HG03342 (cell line): ENCODE measurements around the gene TSPAN18.

Experiments
- ATAC-seq: cut with Tn5 transposase; IDR thresholded peaks from one replicate; pipeline ENCODE4 v1.9.1; 2021; ENCODE audit warnings: mild to moderate bottlenecking, moderate library complexity; ENCODE audit not compliant: unreplicated experiment

TSPAN18 gene

DNA sequence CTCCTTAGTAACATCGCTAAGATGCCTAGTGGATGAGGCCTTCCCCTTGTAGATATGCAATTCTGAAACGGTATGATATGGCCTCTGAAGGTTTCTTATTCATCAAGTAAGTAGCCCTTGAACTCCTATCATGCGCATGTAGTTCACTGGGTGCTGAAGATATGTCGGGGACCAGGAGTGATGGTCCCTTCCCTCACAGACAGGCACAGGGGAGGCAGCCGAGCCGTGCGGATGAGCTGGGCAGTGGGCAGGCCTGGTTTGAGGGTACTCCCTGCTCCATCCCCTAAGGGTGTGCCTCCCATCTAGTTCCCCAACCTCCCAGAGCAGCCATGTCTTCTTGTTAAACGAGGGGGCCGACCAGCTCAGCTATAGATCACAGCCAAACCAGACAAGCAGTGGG lies 183.8 kb downstream of the TSPAN18 start:
- ATAC-seq, result no peak

DNA sequence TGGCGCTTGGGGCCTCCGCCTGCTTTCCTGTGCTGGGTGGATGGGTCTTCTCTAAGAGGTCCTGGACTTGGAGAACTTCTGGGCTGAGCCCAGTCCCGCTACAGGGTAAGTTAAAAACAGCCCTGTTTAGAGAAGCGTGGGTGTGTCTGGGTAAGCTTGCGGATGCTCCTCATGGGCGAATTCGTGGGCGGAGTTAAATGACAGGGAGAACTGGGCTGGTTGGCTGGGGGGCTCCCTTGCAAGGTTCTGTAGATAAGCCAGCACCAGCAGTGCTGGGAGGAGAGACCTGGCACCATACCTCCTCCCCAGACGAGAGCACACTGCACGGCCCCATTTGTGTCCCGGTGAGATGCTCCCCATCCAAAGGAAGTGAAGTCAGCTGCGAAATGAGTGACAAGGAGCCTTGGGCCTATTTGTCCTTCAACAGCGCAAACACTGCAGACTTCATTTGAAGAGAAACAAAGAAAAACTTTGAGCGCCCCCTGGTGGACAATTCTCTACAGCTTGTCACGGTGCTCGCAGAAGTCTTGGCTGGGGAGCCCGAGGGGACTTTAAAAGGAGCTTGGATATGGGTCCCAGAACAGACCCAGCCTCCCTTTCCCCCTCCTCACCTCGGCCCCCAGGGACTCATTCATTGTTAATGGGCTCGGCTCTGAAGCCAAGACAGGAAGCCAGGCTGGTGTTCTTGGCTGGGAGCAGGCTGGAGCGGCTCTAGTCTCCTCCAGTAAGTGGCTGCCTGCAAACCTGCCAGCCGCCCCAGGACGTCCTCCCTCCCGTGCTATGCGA lies 184.5 kb downstream of the TSPAN18 start:
- ATAC-seq, result no peak

DNA sequence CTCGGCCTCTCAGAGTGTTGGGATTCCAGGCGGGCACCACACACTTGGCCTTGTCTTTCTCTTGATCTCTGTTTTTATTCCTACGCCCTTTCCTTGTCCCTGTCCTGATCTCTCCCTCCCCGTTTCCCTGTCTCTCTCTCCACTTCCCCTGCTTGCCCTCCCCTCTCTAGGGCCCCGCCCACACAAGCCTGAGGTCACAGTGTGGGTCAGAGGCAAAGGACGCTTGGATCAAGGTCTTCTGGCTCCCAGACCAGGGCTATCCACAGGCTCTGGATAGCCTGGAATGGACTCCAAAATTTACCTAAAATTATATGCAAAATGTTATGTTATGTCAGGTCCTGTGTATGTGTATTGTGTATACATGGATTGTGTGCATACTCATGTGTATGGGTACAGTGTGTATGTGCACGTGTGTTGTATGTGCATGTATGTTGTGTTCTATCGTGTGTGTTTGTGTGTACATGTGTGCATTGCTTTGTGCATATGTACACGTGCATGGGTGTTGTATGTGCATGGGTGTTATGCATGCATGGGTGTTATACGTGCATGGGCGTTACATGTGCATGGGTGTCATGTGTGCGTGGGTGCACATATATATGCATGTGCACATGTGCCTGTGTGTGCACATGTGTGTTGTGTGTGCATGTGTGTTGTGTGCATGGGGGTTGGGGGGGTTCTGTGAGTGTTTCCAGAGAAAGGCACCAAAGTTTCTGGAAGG lies 185.7 kb downstream of the TSPAN18 start:
- ATAC-seq, result no peak

DNA sequence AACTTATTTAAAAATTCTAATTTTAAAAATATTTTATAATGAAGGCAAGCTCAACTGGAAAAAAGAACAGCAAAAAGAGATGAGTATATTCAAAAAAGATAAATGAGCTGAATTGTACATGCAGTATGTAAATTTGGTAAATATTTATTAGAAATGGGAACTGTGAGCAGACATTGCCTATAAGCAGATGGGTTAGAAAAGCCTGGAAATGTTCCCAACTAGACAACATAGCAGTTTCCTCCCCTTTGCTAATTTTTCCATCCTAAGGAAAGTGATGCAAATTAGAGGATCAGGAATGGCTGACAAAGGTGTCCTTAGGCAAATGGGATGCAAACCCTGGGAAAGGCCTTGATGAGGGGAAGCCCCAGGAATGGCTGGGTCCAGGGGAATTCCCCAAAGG lies 186.7 kb downstream of the TSPAN18 start:
- no peak for ATAC-seq

DNA sequence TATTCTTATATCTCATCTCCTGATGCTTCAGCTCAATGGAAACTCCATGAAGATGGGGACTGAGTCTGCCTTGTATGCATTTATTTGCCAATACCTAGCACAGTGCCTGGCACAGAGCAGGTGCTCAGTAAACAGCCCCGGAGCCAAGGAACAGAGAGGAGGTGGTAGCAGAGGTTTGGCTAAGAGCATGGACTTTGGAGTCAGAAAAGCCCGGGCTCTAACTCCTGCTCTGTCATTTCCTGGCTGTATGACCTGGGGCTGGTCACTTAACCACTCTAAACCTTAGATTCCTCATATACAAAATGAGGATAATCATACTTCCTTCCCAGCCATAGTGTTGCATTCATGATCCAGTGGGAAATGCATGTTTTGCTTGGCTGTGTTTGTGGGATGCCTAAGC lies 187.3 kb downstream of the TSPAN18 start:
- no peak for ATAC-seq

DNA sequence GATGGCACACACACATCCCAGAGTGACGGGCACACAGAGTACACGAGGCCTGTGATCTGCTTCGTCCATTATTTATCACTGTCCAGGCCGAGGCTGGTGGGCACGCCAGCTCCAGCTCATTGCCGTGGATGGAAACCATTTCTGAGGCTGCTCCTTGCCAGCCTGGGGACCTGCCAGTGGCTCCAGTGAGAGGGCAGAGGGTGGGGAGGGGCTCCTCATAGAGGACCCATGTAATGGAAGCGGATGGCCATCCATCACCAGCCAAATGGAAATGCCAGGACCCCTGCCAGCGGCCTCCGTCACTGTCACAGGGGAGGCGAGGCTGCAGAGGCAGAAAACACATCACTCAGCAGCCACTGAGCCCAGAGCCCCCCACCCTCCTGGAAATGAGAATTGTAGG lies 188.2 kb downstream of the TSPAN18 start:
- ATAC-seq, result no peak

DNA sequence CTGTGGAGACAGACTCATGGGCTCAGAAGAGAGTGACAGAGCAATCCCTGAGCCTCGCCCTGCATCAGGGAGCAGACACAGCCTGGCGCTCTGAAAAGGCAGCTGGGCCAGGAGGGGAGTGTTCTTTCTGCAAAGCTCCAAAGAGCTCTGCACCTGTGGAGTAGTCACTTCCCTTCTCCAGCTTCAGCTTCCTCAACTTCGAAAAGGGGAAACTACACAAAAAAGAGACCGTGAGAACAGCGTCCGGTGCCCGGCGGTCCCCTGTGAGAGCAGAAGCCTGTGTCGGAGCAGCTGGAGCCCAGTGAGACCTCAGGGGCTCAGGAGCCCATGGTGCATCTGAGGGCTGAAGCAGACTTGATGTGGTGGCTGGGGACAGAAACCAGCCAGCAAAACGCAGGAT lies 188.9 kb downstream of the TSPAN18 start:
- ATAC-seq, result no peak

DNA sequence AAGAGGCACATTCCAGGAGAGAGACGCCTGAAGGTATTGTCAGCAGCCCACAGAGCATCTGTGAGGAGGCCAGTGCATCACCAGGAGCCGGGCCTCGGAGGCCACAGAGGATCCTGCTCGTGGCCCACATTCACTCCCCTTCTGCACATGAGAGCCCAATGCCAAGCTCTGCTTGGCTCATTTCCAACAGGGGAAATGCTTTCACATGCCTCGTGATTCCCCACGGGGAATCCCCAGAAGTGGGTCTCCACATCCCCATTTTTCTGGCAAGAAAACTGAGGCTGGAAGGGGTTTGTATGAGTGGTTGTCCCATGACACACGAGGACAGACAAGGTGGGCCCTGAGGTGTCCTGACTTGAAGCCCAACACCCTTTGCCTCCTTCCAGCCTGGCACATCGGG lies 189.6 kb downstream of the TSPAN18 start:
- no peak for ATAC-seq

DNA sequence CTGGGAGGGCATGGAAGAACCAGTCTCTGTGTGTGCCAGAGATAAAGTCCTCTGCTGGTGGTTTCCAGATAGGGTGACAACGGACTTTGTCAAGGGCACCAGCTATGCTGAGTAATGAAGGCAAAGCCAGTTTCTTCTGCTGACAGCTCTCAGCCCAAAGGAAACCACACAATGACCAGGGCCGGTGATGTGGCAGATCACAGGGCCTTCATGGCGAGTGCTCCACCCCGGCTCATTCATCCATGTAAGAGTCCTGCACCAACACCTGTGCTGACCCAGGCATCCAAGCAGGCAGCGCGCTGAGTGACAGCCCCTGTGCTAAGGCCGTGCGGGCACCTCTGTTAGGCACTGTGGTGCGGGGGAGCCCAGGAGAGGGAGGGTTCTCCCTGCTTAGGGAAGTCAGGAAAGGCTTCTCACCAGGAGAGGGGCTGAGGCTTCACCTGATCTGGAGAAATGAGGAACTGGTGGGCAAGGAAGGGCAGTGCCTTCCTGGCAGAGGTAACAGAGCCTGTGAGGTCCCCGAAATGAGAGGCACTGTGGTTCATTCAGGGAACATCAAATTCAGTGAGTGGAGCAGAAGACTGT lies 190.1 kb downstream of the TSPAN18 start:
- no peak for ATAC-seq

DNA sequence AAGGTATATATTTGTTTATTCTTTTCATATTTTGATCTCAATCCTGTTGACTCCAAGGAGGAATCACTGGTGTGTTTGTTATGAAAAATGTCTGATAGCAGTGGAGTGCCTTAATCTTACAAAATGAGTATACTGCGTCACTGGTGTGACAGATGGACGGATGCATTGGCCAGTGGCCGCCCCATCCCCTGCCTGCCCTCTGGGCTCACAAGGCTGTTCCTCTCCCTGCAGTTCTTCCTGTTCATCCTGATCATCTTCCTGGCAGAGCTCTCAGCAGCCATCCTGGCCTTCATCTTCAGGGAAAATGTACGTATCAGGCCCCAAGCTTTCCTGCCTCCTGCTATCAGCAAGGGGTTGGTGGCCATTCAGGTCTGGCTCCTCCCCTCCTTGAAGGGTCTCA lies 191.0 kb downstream of the TSPAN18 start:
- ATAC-seq, result no peak

DNA sequence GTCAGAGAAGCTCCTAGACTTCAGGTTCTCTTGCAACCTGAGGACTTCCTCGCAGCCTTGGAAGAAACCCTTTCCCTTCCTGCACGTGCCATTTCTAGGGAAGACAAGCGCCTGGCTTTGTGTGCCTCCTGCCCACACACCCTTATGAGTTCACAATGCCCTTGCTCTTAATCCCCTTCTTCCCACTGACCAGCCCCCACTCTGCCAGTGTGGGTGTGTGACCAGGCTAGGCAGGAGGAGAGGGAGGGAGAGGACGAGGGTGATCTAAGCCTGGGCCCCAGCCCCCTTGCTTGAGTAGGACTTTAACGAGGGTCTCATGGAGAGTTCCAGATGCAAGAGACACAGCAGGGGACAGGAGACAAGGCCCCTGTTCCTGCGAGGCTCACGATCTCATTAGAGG lies 193.7 kb downstream of the TSPAN18 start:
- no peak for ATAC-seq

DNA sequence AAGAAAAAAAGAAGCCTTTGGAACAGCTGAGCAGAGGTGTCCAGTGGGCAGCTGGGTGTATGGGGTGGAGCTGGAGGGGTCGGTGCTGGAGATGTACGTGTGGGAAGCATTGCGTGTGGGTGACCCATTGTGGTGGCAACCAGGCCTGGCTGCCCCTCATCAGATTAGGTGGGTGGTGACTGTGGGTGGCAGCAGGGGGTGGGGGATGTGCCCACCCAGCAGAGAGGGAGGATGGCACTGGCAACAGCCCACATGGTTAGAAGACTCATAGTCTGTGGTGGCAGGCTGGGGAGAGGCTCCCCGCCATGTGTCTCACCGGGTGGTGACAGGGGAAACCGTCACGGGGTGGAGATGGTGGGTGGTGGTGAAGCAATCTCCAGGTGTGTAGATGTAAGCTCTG lies 196.4 kb downstream of the TSPAN18 start:
- ATAC-seq, result no peak

DNA sequence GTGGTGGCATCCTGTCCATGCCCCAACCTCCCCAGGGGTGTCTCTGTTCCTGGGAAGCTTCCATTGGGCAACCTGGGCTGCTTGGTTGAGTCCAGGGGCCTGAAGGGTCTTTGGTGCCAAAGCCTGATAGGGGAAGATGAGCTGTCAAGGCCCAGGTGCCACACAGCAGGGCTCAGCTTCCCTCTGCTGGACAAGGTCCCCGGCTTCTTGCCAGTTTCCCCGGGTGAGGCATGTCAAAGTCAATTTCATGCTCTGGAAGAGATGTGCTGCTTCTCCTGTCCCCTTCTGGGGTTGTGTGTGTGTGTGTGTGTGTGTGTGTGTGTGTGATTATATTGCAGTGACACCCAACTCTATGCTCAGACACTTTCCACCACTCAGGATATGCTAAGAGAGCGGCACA lies 197.0 kb downstream of the TSPAN18 start:
- ATAC-seq, result no peak

DNA sequence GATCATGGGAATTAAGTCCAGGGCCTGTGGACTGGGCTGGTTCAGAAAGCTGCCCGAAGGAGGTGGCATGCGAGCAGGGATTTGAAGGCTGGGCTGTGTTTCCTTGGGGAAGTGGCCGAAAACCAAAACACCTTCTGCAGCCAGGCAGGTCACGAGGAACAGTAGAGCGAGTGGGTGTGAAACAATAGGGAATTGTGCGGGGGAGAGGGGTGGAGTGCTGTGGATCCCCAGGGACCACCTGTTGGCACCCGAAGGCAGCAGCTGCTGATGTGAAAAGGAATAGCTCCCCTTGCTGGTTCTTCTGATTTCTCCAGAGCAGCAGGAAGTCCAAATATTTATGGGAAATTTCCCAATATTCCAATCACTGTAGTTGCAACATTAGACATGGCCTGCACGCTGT lies 199.3 kb downstream of the TSPAN18 start:
- no peak for ATAC-seq

DNA sequence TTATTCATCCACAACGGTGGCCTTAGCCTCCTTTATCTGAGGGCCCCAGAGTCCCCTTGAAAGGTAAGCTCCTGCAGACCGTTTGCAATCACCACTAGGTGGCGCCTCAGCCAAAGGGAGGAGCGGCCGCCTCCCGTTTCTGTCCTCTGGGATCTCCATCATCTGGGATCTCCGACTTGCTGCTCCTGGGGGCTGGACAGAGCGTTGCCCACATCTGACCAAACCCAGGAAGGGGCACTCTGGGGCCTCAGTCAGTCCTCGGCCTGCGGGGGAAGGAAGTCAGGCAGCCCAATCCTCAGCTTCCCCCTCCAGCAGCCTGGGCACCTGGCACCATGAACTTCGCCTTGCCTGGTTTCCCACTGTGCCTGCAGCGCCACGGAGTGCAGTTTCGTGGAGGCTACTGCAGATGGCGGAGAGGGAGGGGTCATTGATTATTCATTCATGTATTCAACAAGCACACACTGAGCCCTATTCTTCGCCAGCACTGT lies 200.5 kb downstream of the TSPAN18 start:
- ATAC-seq, result no peak

DNA sequence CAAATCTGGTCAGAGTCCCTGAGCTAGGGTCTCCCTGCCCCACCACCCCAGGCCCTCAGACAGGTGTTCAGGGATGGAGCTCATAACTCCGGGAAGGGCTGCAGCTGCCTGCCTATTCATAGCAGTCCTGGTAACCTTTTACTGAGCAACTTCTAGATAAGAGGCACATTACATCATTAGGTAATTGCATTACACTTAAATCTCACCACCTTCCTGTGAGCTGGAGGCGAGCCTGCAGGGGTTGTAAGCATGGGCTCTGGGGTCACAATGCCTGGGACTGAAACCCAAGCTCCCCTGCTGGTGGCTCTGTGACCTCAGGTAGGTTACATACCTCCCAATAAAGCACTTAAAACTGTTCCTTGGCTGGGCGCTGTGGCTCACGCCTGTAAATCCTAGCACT lies 201.4 kb downstream of the TSPAN18 start:
- ATAC-seq, result no peak

DNA sequence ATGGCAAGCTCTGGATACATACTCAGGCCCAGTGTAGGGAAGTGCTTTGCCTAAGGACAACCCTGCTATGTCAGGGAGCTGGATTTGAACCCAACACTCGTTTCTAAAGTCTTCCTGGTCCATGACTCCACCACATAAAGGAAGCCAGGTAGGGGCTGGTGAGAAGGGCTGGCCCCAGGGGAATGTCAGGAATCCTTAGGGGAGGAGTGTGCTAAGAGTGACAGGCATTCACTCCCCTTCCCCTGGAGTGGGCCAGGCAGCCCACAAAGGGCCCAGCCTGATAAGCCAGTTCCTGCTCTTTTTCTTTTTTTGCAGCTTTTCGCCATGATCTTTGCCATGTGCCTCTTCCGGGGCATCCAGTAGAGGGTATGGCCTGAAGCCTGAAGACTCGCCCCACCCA lies 202.1 kb downstream of the TSPAN18 start:
- no peak for ATAC-seq

DNA sequence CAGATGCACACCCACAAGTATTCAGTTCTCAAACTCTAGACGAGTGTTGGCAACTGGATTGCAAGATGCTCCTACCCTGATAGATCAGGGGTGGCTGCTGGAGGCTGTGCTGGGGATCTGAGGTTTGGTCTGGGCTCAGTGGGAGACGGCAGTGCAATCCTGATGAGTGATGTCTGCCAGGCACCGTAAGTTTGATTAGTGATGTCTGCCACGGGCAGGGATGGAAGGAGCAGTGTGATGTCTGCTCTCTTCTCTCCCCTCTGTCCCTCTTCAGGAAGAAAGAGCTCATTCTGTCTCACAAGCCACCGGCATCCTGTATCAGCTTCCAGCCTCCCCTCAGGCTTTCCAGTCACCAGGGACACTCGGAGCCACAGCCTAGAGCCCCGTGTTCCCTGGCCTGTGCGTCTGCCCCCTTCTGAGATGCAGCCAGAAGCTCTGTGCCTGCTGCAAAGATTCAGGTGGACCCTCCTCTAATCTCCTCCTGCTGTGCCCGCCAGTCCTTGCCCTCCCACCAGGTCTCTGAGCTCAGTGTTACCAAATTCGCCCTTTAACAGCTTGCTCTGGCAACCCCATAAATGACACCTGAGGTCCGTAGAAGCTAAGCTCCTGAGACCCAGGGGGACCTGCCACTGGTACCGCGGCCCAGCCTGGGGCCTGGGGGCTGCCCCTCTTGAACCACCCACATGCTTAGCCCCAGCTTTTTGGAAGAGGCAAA lies 204.0 kb downstream of the TSPAN18 start:
- no peak for ATAC-seq

DNA sequence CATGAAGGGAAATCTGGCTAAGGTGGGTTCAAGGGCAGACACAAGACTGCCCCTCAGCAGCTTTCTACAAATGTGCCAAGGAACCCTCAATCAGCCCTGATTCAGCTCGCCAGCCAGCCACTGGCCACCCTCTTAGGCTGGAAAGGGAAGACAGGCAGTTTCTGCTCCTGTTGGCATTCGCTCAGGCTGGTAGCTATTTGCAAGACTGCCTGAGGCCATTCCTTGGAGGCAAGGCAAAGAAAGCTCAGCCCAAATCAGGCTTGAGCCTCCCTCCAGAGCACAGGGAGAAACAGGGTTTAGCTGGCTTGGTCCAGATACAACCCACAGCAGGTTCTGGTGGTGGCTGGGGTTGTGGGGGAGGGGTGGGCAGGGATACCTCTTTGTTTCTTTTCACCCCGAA lies 204.7 kb downstream of the TSPAN18 start:
- no peak for ATAC-seq

DNA sequence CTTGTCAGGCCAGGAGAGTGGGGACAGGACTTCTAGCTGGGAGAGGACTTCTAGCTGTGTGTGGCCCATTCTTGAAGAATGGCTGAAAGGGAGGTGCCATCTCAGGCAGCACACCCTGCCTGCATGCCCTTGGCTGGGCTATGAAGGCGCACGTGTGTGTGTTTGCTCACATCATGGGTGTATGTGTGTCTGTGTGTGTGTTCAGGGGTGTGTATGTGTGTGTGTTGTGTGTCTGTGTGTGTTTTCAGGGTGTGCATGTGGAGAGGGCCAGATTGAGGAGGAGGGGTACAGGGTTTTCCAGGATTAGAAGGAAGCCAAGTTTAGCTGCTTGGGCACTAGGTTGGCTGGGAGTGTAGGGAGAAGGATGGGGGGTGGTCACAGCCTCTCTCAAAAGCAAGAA lies 207.3 kb downstream of the TSPAN18 start:
- ATAC-seq, result no peak

DNA sequence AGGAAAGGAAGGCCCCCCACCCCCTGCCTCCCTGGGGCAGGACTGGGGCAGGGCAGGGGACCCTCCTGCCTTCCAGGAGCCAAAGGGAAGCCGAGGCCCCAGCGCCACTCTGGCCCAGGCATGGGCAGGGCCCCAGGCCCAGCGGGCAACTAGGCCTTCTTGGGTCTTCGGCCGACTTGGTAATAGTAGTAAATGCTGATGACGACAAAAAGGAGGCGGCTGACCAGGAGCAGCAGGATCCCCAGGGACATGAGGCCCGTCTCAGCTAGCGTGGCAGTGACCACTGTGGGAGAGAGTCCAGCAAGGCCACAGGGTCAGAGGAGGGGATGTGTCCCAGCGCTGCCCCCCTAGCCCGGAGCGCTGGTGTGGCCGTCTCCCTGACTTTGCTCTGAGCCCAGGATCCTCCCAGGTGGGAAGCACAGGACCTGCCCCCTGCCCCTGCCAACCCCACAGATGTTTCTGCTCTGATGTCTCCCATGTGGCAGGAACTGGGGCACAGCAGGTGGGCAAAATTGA lies 208.0 kb downstream of the TSPAN18 start:
- ATAC-seq, result no peak
